DND-41 (cell line): ENCODE measurements around the gene PHIP.

Experiments used
- ATAC-seq: fragments of 200-7000 bp; cut with Tn5 transposase; 3 replicates; pipeline ENCODE4 v1.9.1; 2021; ENCODE audit warnings: low read depth; ENCODE audit not compliant: insufficient read depth
- DNase-seq: peaks from one replicate; pipeline ENCODE4 v3.0.0-alpha.2; 2020
- H2AFZ ChIP-seq: 2 replicates; pipeline ENCODE4 v1.6.0; 2012; ENCODE audit warnings: low read depth, low read length
- H3K27ac ChIP-seq: 2 replicates; pipeline ENCODE4 v1.5.1; 2012; ENCODE audit warnings: low read length, inconsistent platforms
- H3K27me3 ChIP-seq: fragments of 200-600 bp; sonication (generic); 2 replicates; pipeline ENCODE4 v1.6.0; 2012; ENCODE audit warnings: low read length, mild to moderate bottlenecking, inconsistent platforms; ENCODE audit not compliant: insufficient read depth, poor library complexity
- H3K36me3 ChIP-seq: 2 replicates; pipeline ENCODE4 v1.5.1; 2012; ENCODE audit warnings: low read length, inconsistent platforms; ENCODE audit not compliant: insufficient read depth
- H3K4me1 ChIP-seq: 2 replicates; pipeline ENCODE4 v1.5.1; 2012; ENCODE audit warnings: mild to moderate bottlenecking, low read length; ENCODE audit not compliant: insufficient read depth
- H3K4me2 ChIP-seq: 2 replicates; pipeline ENCODE4 v1.6.0; 2012; ENCODE audit warnings: mild to moderate bottlenecking, moderate library complexity, low read length, inconsistent platforms; ENCODE audit not compliant: insufficient read depth
- H3K4me3 ChIP-seq, 2 experiments: fragments of 200-600 bp in 1 of 2; shearing (Covaris generic) in 1 of 2; 2 replicates each; pipeline ENCODE4 v1.5.1; 2012 to 2016; ENCODE audit warnings: inconsistent platforms in 2 of 2, low read length in 2 of 2, mild to moderate bottlenecking in 2 of 2, low read depth in 1 of 2, moderate library complexity in 1 of 2
- H3K79me2 ChIP-seq: 2 replicates; pipeline ENCODE4 v1.6.0; 2012; ENCODE audit warnings: low read length, inconsistent platforms; ENCODE audit not compliant: insufficient read depth
- H3K9ac ChIP-seq: 2 replicates; pipeline ENCODE4 v1.6.0; 2012; ENCODE audit warnings: low read depth, mild to moderate bottlenecking, inconsistent platforms, low read length, moderate library complexity
- H3K9me3 ChIP-seq: 2 replicates; pipeline ENCODE4 v1.5.1; 2012; ENCODE audit warnings: low read length, moderate library complexity, mild to moderate bottlenecking, inconsistent platforms; ENCODE audit not compliant: insufficient read depth, severe bottlenecking
- H4K20me1 ChIP-seq: 2 replicates; pipeline ENCODE4 v1.6.0; 2012; ENCODE audit warnings: low read length; ENCODE audit not compliant: insufficient read depth
- CTCF ChIP-seq: IDR thresholded peaks from 2 replicates; pipeline ENCODE4 v1.5.1; 2012; ENCODE audit warnings: borderline replicate concordance, low read length, moderate library complexity, mild to moderate bottlenecking; ENCODE audit not compliant: poor library complexity, severe bottlenecking; ENCODE audit errors: extremely low read depth
- EZH2 ChIP-seq: IDR thresholded peaks from 3 replicates; pipeline ENCODE4 v1.6.1; 2012; ENCODE audit warnings: borderline replicate concordance, low read depth, mild to moderate bottlenecking, moderate library complexity, low read length, inconsistent platforms; ENCODE audit not compliant: severe bottlenecking

The PHIP gene

GRCh38 chr6:79001415-79001814, 76.6 kb downstream of the PHIP start:
- no peak overlapping the region for H3K4me2 ChIP-seq
- no peak overlapping the region for H2AFZ ChIP-seq
- ATAC-seq (no peak), DNase-seq (no peak)
- H3K36me3 ChIP-seq = peaks cover 95% of the 10 kb centered on the region
- H3K4me1 ChIP-seq = no peaks in the 10 kb centered on the region
- TF ChIP-seq CTCF (no peak), EZH2 (no peak)
- H3K9me3 ChIP-seq = no peaks in the 10 kb centered on the region
- no peaks in the 10 kb centered on the region for H3K27me3 ChIP-seq
- H3K27ac ChIP-seq = no peak overlapping the region
- H4K20me1 ChIP-seq = no peaks in the 10 kb centered on the region
- no peak overlapping the region for H3K4me3 ChIP-seq
- no peaks in the 10 kb centered on the region for H3K79me2 ChIP-seq
- H3K9ac ChIP-seq = no peak overlapping the region

GRCh38 chr6:78999737-79000136, 78.3 kb downstream of the PHIP start:
- H3K79me2 ChIP-seq = 0 out of 2 replicates have a peak, but pooled peaks cover 3% of the 10 kb centered on the region
- no peak overlapping the region for H3K27ac ChIP-seq
- no peaks in the 10 kb centered on the region for H3K4me1 ChIP-seq
- H3K27me3 ChIP-seq = no peaks in the 10 kb centered on the region
- H3K36me3 ChIP-seq = peaks cover 96% of the 10 kb centered on the region
- no peak overlapping the region for H3K4me2 ChIP-seq
- no peak for ATAC-seq
- TF ChIP-seq EZH2 (no peak), CTCF (no peak)
- no peaks in the 10 kb centered on the region for H3K9me3 ChIP-seq
- H3K9ac ChIP-seq = no peak overlapping the region
- H4K20me1 ChIP-seq = no peaks in the 10 kb centered on the region
- DNase-seq = no peak
- H2AFZ ChIP-seq = no peak overlapping the region
- H3K4me3 ChIP-seq = no peak overlapping the region

GRCh38 chr6:78995946-78996345, 82.1 kb downstream of the PHIP start:
- Histone ChIP-seq H3K9ac (no peak overlapping the region), H3K9me3 (no peaks in the 10 kb centered on the region), H3K4me1 (no peaks in the 10 kb centered on the region), H3K36me3 (peaks cover 91% of the 10 kb centered on the region), H2AFZ (no peak overlapping the region), H4K20me1 (no peaks in the 10 kb centered on the region), H3K4me3 (no peak overlapping the region), H3K79me2 (peaks cover 3% of the 10 kb centered on the region; the same call in 1 of the 2 replicates), H3K27me3 (no peaks in the 10 kb centered on the region), H3K4me2 (no peak overlapping the region), H3K27ac (no peak overlapping the region)
- no peak for ATAC-seq
- TF ChIP-seq CTCF = no peak
- TF ChIP-seq EZH2 = no peak
- no peak for DNase-seq

- no peaks in the 10 kb centered on the region for H3K9me3 ChIP-seq
- no peak overlapping the region for H3K4me2 ChIP-seq
- no peak overlapping the region for H3K27ac ChIP-seq
- peaks cover 90% of the 10 kb centered on the region for H3K36me3 ChIP-seq
- no peak for TF ChIP-seq EZH2
- TF ChIP-seq CTCF = no peak
- no peak for DNase-seq
- no peak for ATAC-seq
- no peaks in the 10 kb centered on the region for H3K4me1 ChIP-seq
- peaks cover 3% of the 10 kb centered on the region; the same call in 1 of the 2 replicates for H3K79me2 ChIP-seq
- no peak overlapping the region for H3K4me3 ChIP-seq
- H3K9ac ChIP-seq = no peak overlapping the region
- H3K27me3 ChIP-seq = no peaks in the 10 kb centered on the region
- H2AFZ ChIP-seq = no peak overlapping the region
- no peaks in the 10 kb centered on the region for H4K20me1 ChIP-seq
Measured at GRCh38 chr6:78995346-78995745, 82.7 kb downstream of the PHIP start.
